IPS-NIHi7 (cell line): ENCODE data around the gene CAPZB.

Source experiments
- DNase-seq: peaks from one replicate; pipeline ENCODE4 v3.0.0; 2012; ENCODE audit warnings: mixed read lengths; ENCODE audit errors: extremely low spot score

The CAPZB gene

DNA sequence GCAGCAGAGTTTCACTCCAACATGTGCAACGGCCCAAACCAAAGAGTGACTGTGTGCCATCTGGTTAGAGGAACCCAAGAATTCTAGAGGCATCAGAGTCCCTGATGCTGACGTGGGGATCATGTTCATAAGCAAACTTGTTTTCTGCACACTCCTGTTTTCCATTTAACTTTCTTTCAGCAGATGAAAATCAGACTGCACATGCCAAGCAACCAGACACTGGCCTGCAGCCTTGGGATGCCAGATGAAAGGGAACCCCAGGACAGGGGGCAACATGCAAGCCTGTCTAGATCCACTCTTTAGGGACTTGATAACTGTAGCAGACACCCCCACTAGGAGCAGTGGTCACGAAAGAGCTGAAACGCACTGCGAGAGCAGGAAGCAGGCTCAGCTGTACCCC is 116.4 kb downstream of the CAPZB start:
- no peak for DNase-seq

DNA sequence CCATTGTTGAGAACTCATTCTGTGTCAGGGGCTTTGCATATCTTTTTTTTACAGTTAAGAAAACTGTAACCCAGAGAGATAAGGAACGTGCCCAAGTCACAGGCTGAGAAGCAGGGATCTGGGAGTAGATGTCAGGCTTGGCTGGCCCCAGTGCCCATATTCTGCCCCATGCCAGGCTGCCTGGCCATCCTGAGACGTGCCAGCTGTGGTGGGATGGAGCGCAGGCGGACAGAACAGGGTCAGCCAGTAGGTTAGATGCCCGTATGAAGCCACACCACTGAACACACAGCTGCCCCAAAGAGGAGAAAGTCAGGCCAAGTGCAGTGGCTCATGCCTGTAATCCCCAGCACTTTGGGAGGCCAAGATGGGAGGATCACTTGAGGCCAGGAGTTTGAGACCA is 117.3 kb downstream of the CAPZB start:
- no peak for DNase-seq

- DNase-seq = no peak
Measured at GRCh38 chr1:19367584-19368041, 117.7 kb downstream of the CAPZB start.

DNA sequence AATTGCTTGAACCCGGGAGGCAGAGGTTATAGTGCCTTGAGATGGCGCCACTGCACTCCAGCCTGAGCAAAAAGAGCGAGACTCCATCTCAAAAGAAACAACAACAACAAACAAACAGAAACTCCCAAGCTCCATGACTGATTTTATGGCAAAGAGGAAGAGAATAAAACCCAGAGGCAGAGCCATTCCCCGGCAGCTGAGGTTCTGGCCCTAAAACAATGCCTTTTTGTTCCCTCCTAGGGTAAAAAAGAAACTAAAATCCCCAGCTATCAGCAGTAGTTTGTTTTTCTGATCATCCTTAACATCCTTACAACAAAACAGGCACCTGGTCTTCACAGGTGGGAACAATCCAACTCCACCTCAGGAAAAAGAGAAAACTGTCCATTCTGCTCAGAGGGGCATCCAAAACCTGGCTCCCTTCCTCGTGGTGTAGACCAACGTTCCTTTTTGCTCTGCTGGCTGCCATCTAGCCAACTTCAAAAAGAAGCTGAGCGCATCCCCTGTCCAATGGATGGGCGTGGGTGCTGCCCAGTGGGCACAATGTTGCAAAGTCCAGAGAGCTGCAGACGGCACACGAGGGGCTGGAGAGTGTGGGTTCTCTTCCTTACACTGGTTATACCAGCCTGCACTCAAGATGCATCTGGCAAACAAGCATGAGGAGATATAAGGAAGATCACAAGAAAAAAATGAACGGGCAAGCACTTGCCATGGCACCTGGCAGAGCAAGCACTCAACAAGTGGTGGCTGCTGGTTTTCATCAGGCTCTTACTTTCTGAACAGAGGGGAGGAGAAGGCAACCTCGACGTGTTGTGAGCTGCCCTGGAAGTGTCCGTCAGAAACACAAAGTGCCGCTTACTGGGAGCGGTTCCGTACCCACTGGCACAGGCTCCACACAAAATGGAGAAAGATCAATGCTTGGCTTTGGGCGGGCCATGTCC is 118.5 kb downstream of the CAPZB start:
- no peak for DNase-seq

DNA sequence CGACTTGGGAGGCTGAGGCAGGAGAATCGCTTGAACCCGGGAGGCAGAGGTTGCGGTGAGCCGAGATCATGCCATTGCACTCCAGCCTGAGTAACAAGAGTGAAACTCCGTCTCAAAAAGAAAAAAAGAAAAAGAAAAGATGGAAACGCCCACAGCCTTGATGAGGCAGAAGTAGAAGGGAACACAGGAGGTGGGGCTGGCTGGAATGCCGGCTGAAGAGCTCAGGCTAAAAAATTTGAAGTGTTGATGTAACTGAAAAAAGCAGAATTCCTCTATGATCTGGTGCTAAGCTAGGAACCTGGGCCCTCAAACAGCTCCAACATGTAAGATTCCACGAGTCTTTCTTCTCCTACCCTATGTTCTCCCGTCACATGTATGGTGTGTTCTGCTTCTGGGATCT is 119.6 kb downstream of the CAPZB start:
- no peak for DNase-seq

GRCh38 chr1:19363536-19364152 is 121.7 kb downstream of the CAPZB start:
- DNase-seq = no peak

GRCh38 chr1:19361611-19362147 is 123.7 kb downstream of the CAPZB start:
- no peak for DNase-seq

DNA sequence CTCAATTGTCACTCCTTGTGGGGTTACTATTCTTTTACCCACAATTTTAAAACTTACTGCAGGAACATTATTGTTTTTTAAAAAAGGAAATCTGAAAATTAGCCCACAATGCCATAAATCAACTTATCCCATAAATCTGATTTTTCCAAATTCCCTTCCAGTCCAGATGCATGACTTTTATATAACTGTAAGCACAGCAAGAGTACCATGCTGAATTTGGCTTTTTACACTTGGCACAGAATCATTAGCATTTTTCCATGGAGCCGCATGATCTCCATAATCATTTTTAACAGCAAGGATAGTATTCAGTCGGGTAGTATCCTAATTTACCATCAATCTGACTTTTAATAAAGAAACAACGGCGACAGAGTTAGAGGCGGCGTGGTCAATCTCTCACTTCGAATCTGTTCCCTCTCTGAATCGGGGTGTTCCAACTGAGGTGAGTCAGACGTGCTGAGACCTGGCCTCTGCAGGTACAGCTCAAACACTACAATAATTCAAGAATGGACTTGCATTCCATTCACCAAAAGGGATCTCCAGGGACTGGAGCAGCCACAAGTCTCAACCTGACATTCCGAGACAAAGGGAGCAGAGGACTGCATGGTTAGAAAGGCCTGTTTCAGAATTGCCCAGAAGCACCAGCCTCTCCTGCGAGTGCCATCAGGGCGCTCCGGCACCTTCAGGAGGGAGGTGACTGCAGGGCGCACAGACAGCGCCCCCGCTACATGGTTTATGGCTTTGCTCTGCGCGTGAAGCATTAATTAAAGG is 124.3 kb downstream of the CAPZB start:
- DNase-seq = no peak

GRCh38 chr1:19360432-19360831 is 124.9 kb downstream of the CAPZB start:
- DNase-seq = no peak

- no peak for DNase-seq
Measured at GRCh38 chr1:19360016-19360415, 125.3 kb downstream of the CAPZB start.

DNA sequence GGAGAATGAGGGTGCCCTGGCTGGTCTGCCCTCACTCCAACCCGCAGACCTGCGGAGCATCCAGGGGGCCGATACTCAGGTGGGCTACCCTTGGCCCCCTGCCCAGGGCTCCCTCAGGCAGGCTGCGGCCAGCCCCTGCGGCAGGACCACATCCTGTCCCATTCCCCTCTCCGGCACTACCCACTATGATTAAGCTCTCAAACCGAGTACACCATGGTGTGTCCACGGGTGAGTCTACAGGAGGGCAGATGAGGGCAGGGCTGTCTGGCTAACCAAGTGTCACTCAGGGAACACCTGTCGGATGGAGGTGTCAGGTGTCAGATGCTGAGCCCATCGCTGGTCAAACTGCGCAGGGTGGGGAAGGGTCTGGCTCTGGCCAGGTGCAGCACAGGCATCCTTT is 126.0 kb downstream of the CAPZB start:
- DNase-seq = no peak

DNA sequence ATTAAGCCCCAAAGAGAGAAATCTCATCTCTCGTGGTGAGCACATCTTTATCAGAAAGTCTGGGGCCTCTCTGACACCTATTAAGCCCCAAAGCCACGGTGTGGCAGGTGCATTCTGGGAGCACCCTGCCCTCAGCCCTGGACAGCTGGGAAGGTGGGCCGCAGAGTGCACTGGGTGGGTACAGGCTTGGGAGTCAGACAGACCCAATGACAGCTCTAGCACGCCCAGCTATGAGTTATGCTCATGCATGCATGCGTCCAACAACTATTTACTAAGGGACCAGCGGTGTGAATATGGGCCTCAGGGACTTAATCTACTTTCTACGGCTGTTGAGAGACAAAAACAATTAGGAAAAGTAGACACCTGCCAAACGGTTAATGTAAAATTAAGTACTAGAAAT is 126.6 kb downstream of the CAPZB start:
- DNase-seq = no peak

DNA sequence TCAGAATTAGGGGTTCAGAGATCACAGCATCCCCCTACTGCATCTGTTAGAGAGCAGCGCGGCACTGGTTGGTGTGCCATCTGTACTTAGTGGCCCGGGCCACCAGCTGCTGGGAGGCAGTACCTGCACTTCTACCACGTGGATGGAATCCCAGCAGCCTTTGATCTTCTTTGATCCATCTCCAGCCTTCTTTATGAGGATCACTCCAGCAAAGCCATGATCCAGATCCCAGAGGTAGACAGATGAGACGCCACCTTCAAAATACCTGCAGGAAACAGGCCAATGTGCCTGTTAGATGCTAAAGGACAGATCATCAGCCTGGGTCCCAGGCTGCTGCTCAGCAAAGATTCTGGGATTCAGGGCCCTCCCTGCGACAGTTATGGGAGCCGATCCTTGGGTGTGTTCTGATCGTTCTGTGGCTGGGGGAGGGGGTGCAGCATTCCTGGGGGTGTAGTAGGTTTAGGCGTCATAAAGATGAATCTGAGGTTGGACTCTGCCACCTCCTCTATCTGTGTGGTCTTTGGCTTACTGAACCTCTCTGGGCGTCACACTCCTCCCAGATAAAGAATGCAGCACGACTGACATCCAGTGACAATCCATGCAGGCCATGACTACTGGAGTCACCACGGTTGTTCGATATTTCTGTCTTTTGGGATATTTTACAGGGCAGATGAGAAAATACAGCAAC is 127.9 kb downstream of the CAPZB start:
- no peak for DNase-seq

DNA sequence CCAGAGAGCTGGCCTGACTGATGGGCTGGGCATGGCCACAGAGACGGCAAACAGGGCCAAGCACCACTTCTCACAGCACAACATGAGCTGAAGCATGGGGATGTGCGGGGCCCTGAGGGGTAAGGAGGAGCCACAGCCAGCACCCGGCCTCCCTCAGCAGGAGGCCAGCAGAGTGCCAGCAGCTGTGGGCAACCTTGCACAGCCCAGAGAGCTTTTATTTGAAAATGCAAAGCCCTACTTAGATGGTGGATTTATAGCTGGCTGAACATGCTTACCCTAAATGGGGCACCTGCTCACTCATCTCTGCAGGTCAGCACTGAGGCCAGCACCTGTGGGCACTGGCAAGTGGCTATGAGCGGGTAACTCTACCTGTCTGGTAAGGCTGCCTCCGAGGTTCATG is 129.1 kb downstream of the CAPZB start:
- DNase-seq = no peak

- no peak for DNase-seq
Measured at GRCh38 chr1:19354531-19354981, 130.8 kb downstream of the CAPZB start.

GRCh38 chr1:19353596-19353995 is 131.7 kb downstream of the CAPZB start:
- DNase-seq = peak; percentile 82

- DNase-seq = no peak
Measured at GRCh38 chr1:19352839-19353238, 132.5 kb downstream of the CAPZB start.

- DNase-seq = no peak
Measured at GRCh38 chr1:19351873-19352272, 133.5 kb downstream of the CAPZB start.

DNA sequence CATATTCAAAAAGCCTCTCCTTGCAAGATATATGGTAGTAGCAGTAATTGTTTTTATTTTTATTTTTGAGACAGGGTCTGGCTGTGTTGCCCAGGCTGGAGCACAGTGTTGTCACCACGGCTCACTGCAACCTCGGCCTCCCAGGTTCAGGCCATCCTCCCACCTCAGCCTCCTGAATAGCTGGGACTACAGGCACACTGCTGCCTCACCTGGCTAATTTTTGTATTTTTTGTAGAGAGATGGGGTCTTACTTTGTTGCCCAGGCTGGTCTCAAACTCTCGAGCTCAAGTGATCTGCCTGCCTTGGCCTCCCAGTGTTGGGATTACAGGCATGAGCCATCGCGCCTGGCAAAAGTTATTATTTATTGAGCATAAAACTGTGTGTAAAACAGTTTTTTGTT is 134.8 kb downstream of the CAPZB start:
- DNase-seq = no peak

GRCh38 chr1:19349999-19350398 is 135.3 kb downstream of the CAPZB start:
- DNase-seq = no peak

- no peak for DNase-seq
Measured at GRCh38 chr1:19348441-19349198, 136.7 kb downstream of the CAPZB start.
